AML-193 (cell line): ENCODE measurements around the gene NUDT2.

ENCODE experiments used
- DNase-seq, 2 experiments: peaks; one replicate each; lab custom pipeline; 2025; lab: John Stamatoyannopoulos, UW

NUDT2 gene

DNA sequence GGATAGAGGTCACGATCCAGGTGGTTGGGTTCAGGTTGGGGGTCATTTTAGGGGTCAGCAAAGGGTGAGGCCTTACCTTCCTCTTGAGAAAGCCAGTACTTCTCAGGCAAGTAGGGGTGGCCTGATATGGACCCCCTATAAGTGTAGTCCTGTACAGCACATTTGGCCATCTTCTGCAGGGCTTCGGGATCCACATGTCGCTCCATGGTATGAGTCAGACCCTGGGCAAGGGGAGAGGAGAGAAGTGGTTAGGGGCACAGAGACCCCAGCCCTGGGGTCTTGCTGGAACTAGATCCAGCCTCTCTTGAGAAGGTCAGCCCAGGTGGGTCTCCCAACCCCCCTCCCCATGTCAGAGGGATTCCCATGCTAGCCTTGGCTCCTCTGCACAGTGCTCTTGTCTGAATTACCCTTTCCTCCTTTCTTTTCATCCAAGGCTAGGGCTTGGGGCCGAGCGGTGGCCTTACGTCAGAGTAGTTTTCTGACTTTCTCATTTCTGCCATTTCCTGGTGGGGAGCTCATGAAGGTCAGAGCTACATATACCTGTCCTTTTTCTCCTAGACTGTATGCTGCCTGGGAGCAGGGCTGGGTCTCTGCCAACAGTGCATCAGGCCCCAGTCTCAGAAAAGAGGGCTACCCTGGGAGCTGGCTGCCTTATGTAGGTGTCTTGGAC, 56.3 kb downstream of the NUDT2 start:
- no peak for DNase-seq

DNA sequence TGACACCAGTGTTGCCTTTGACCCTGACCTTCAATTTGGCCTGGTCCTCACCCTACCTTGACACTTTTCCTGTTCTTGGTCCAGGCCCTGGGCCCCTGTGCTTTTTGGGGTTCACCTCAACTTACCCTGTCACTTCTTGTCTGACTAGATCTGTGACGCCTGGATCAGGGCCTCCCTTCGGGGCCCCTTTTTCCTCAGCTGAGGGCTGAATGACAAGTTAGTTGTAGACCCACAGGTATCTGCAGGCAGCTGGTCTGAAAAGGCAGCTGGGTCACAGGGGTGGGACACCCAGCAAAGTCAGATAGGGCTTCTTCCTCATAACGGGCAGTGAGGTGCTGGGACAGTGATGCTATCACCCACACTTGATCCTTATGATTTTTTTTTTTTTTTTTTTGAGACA, 57.3 kb downstream of the NUDT2 start:
- no peak for DNase-seq

DNA sequence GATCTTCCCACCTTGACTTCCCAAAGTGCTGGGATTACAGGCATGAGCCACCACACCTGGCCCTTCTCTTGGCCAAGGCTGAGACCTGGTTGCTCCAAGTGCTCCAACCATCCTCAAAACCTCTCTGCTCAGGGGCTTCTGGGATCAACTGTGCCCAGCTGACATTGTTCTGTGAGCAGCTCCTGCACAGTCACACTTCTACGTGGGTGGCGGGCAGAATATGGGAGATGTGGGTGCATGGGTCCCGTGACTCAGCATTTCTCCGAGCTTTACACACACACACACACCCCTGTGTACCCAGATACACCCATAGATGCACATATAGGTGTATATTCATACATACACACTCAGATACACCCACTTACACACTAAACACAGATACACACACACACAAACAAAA, 57.9 kb downstream of the NUDT2 start:
- DNase-seq = no peak

DNA sequence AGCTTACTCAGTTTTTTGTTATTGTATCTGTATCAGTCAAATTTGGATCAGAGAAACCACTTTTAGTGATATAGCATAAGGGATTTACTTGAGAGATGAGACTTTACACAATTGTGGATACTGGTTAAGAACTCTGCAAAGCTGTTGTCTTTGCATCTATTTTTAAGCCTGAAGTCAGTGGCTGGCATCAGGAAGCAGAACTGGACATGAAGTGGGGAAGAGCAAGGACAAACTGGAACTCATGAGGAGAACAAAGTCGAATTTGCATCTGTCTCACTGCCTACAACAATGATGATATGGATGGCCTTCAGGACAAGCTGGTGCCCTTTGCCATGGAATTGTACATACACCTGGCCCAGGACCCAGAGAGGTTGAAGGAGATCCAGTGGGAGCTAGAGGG, 63.1 kb downstream of the NUDT2 start:
- DNase-seq = no peak
